ENCODE results near the gene TRIM68. TPM values are rescaled to one million over a fixed set of nuclear protein-coding genes. Genes with fewer than 3 reads are reported as not detected.
A peak's percentile ranks its signal among the peaks of the same experiment; 100 is the strongest.

The TRIM68 gene
- total and polyA plus RNA-seq, 12 donors, result 3.5 to 12.8 (median 10.2) TPM

DNA sequence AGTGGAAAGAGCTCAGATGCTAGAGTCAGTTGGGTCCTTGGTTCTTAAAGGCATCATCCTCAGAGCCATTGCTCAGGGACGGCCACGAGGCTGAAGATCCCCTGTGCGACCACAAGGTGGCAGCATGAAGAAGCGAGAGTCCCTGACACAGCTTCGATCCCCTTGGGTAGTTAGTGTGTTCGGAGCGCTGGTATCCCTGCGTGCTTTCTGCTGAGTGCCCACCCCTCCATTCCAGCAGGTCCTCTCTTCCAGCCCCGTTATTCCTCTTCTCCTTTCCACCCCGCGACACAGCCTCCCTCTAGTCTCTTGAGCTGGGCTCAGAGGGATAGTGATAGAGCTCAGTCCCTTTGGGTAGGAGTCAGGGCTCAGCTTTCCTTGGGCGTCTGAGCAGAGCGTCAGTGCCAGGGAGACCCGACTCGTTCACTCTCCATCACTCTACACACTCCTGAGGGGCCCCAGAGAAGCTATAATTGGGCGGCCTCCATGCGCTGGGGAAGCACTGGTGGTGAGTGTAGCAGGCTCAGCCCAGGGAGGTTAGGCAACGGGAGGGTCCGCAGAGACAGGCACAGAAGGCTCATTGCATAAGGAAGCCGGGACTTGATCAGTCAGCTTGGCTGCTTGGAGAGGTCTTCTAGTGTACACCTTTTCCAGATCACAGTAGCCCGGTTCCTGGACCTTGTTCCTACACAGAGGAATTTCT lies 29.1 kb upstream of the TRIM68 start, which contains the start of gene OR51D1:
OR51D1 (plus strand) TSS at position 516 of the 700 bp plus-strand sequence. CDS start 2,314 bp downstream, outside the sequence.
- Histone ChIP-seq H3K36me3 (no peaks in the 10 kb centered on the region), H3K27ac (peak within 1 kb of the TSS in 3 of 10 donors; percentile 34 to 48 (median 46)), H3K4me3 (peak within 1 kb of the TSS in 9 of 10 donors; percentile 12 to 47 (median 31)), H3K9me3 (no peaks in the 10 kb centered on the region), H3K27me3 (peaks cover 0 to 4% (median 0%) of the 10 kb centered on the region in 7 donors), H3K4me1 (peaks cover 0 to 26% (median 4%) of the 10 kb centered on the region in 9 donors)
- peak; percentile 92 to 97 (median 95) for ATAC-seq
- 25 to 26% methylated on average over 21 of the region's 21 CpGs for WGBS, 2 donors
- intact Hi-C loops (cut with DNase I), result loop anchor here (1.0 to 5.0 kb wide), 6 partner anchors 180 to 368 kb away; no protein-coding TSS in a partner anchor
- TF ChIP-seq CTCF (IDR thresholded peaks at IDR 0.05), result peak; percentile 84 to 94 (median 92)
- peak; percentile 74 to 77 for DNase-seq

GRCh38 chr11:4636136-4636535 lies 28.1 kb upstream of the TRIM68 start:
- Histone ChIP-seq H3K27ac (no peak overlapping the region), H3K4me3 (no peak overlapping the region), H3K27me3 (peaks cover 0 to 4% (median 0%) of the 10 kb centered on the region in 7 donors), H3K36me3 (no peaks in the 10 kb centered on the region), H3K9me3 (no peaks in the 10 kb centered on the region), H3K4me1 (peaks cover 0 to 16% (median 4%) of the 10 kb centered on the region in 9 donors)
- WGBS, 2 donors, result 76 to 79% methylated on average over 2 of the region's 2 CpGs
- DNase-seq (no peak), ATAC-seq (no peak)
- no peak for TF ChIP-seq CTCF (IDR thresholded peaks at IDR 0.05)
- intact Hi-C loops (cut with DNase I), result loop anchor here in 9 of 10 donors (2.0 to 5.0 kb wide), 5 partner anchors 181 to 369 kb away; no protein-coding TSS in a partner anchor

DNA sequence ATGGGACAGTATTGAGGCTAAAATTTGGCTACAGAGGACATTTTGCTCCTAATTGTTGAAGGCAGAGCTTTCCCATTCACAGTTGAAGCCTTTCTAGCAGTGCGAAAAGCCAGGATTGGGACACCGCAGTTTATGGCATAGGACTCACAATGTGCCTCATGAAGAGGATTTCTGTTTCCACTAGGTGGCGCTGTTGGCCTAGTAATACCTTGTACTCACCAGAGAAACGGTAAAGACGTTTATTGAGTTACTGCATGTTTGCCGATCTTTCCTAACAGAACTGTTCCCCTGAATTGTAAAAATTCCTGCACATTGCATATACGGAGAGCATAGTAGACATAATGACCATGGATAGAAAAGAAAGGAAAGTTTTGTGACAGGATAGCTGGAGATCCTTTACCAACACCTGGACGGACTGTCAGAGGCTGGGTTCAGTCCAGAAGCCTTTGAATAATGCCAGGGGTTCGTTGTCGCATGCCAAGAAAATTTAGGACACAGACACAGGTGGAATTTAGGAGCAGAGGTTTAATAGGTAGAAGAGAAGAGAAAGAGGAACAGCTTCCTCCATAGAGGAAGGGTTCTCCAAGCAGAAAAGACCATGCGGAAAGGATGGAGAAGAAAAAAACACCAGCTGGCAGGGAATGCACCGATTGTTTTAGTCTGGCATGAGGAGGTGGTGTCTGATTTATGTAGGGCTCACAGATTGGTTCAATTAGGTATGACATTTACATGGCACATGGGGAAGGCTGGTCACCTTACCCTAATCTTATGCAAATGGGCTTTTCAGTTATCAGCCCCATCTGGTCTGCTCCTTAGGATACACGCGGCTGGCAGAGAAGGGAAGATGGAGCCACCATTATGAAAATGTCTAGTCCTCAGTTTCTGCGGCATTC lies 18.4 kb upstream of the TRIM68 start:
- Histone ChIP-seq H3K27ac (no peak overlapping the region), H3K4me1 (no peaks in the 10 kb centered on the region), H3K9me3 (peaks cover 0 to 13% (median 0%) of the 10 kb centered on the region in 11 donors), H3K36me3 (no peaks in the 10 kb centered on the region), H3K27me3 (peaks cover 0 to 3% (median 0%) of the 10 kb centered on the region in 7 donors), H3K4me3 (no peak overlapping the region)
- peak; percentile 50 to 77 (median 69) for TF ChIP-seq CTCF (IDR thresholded peaks at IDR 0.05)
- ATAC-seq (peak in 7 of 8 donors; percentile 55 to 76 (median 72)), DNase-seq (peak in 1 of 2 donors; percentile 65)
- 34 to 35% methylated on average over 15 of the region's 15 CpGs for WGBS, 2 donors
- intact Hi-C loops (cut with DNase I), result loop anchor here in 7 of 10 donors (1.0 to 10.0 kb wide), 8 partner anchors 200 to 1181 kb away; partner anchors contain the start of genes OR51M1 (in 1 of the 7) and OR52N2 (in 1 of the 7)

DNA sequence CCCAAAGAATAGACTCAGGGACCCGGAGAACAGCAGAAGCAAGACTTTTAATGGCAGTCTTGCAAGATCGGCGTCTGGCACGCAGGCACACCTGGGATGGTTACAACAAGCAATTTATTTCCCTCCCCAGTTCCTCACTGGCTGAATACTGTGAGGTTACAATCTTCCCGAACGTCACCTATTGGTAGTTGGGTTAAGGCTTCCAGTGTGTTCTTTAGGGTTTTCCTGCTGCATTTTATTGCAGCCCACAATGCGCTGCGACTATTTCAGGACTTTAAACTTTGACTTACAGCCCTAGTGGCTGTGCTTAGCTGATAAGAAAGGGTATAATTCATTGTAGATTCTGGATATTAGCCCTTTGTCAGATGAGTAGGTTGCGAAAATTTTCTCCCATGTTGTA lies 11.5 kb upstream of the TRIM68 start:
- intact Hi-C loops (cut with DNase I), result no loop called here

More for the DNA sequence above, 11.5 kb upstream of the TRIM68 start:
- H3K4me1 ChIP-seq, result no peaks in the 10 kb centered on the region
- no peak for TF ChIP-seq CTCF (IDR thresholded peaks at IDR 0.05)
- ATAC-seq (no peak), DNase-seq (no peak)
- no peak overlapping the region for H3K27ac ChIP-seq
- no peaks in the 10 kb centered on the region for H3K9me3 ChIP-seq
- peaks cover 0 to 6% (median 0%) of the 10 kb centered on the region in 7 donors for H3K27me3 ChIP-seq
- H3K4me3 ChIP-seq, result no peak overlapping the region
- no peaks in the 10 kb centered on the region for H3K36me3 ChIP-seq
- 80 to 85% methylated on average over 9 of the region's 9 CpGs for WGBS, 2 donors

Data from heart right ventricle (tissue), 16 donors.